GM21528 (cell line): Measurements from ENCODE around the gene PCBP3.
"Not testable (repeated sequence)": the region's sequence is repeated elsewhere in the genome, so short reads cannot be mapped to it uniquely, and the experiment has no call there.

Experiments used
- ATAC-seq: cut with Tn5 transposase; IDR thresholded peaks from one replicate; pipeline ENCODE4 v1.9.1; 2021; ENCODE audit warnings: mild to moderate bottlenecking, moderate library complexity; ENCODE audit not compliant: unreplicated experiment, low FRiP score

The PCBP3 gene

DNA sequence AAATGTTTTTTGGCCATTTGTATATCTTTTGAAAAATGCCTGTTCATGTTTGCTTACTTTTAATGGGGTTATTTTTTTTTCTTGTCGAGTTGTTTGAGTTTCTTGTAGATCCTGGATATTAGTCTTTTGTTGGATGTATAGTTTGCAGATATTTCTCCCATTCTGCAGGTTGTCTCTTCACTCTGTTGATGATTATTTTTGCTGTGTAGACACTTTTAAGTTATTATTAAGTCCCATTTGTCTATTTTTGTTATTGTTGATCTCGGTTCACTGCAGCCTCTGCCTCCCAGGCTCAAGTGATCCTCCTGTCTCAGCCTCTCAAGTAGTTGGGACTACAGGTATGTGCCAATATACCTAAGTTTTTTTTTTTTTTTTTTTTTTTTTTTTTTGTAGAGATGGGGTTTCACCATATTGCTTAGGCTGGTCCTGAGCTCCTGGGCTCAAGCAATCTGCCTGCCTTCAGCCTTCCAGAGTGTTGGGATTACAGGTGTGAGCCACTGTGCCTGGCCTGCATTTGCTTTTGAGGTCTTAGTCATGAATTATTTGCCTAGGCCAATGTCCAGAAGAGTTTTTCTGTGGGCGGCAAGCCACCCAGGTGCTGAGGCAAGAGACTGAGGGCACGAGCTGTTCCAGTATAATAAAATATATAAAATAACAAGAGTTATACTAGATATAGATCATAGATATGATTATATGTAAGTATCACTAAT lies 18.5 kb downstream of the PCBP3 start:
- ATAC-seq = not testable (repeated sequence)

DNA sequence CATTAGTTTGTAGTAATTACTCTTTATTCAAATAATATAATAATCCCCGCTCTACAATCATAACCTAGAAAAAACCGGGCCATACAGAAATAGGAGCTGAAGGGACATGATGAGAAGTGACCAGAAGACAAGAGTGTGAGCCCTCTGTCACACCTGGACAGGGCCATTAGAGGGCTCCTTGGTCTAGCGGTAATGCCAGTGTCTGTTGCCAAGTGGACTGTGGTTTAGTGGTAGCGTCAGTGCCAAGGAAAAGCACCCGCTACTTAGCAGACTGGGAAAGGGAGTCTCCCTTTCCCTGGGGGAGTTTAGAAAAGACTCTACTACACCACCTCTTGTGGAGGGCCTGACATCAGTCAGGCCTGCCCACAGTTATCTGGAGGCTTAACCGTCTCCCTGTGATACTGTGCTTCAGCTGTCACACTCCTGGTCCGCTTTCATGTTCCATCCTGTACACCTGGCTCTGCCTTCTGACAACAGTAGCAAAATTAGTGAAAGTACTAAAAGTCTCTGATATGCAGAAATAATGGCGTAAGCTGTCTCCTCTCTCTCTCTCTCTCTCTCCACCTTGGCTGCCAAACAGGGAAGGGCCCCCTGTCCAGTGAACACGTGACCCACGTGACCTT lies 19.2 kb downstream of the PCBP3 start:
- ATAC-seq = not testable (repeated sequence)

DNA sequence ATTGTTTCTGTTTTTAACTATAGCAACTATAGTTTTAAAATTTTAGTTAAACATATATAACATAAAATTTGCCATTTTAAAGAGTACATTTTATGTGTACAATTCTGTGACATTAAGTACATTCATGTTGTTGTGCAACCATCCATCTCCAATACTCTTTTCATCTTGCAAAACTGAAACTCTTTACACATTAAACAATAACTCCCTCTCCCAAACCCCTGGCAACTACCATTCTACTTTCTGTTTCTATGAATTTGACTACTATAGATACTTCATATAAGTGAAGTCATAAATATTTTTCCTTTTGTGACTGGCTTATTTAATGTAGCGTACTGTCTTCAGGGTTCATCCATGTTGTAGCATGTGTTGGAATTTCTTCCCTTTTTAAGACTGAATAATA lies 25.9 kb downstream of the PCBP3 start:
- ATAC-seq = no peak

DNA sequence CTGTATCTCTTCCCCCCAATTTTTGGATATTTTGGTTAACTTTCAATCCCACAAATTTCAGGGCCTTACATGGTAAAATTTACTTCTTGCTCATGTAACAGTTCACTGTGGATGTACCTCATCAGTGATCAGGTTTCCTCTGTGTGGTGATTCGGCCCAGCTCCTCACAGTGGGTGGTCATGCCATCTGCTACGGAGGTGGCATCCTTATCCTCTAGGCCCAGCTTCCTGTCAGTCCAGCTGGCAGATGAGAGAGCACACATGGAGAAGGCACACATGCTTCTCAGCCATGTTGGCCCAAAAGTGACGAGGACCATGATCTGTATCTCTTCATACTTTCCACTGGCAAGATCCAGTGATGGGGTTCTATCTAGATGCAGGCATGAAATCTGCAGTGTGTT lies 27.2 kb downstream of the PCBP3 start:
- no peak for ATAC-seq

DNA sequence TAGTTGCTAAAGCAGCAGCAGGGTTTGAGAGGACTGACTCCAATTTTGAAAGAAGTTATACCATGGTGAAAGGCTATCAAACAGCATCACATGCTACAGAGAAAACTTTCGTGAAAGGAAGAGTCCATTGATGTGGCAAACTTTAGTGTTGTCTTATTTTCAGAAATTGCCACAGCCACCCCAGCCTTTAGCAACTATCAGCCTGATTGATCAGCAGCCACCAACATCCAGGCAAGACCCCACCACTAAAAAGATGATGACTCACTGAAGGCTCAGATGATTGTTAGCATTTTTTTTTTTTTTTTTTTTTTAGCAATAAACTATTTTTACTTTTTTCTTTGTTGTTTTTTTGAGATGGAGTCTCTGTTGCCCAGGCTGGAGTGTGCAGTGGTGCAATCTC lies 35.3 kb downstream of the PCBP3 start:
- ATAC-seq = not testable (repeated sequence)

DNA sequence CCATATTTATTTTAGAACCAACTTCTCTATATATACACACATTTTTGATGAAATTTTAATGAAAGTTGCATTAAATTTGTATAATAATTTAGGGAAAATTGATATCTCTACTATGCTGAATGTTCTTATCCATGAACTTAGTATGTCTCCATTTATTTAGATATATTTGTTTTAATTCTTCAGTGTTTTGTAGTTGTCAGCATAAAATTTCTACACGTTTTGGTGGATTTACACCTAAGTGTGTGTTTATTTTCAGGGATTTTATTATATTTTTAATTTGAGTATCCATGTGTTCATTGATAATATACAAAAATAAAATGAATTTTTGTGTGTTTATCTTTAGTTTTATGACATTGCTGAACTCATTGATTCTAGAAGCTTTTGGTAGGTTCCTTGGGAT lies 36.7 kb downstream of the PCBP3 start:
- no peak for ATAC-seq

DNA sequence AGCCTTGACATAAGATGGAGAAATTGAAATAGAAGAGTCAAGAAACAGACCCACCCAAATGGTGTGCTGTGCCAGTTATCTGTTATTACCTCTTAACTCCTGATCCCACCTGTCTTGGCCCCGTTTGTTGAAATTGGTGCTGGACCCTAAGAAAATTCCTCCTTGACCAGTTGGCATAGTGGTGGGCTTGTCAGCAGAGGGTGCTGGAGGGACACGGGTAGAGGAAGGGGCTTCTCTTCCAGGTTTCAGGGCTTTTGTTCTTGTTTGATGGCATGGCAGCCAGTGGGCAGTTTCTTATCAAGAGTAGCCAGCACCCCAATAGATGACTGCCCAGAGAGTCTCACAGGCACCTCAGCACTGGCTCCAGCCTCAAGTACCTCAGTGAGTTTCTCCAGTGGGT lies 51.6 kb downstream of the PCBP3 start:
- ATAC-seq = no peak

DNA sequence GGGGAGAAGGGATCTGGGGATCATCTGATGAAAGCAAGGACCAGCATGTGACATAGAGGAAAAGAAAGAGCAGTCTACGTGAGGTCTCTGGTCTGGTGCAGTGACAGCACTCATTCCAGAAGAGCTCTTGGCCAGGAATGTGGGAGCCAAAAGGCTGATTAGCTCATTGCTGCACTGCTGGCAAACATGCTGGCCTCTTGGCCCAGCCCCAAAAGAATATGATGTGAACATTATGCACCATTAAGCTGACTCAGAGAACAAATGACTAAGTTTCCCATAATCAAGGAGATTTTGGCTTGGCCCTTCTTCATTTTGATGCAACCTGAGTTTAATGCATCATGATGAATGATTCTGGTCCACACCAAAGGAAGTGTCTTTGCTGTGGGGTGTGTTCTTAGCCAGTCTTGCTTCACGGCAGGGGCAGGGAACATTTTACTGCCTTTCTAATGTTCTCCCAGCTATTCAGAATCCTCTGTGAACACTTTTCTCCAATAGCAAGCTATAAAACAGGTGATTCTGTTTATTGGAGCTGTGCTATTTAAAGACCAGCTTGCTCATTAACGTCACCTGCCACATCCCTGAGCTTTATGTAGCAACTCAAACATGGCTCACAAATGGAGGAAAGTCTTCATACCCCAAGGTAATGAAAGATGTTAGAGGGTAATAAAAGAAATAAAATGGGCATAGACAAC lies 55.1 kb downstream of the PCBP3 start:
- no peak for ATAC-seq

DNA sequence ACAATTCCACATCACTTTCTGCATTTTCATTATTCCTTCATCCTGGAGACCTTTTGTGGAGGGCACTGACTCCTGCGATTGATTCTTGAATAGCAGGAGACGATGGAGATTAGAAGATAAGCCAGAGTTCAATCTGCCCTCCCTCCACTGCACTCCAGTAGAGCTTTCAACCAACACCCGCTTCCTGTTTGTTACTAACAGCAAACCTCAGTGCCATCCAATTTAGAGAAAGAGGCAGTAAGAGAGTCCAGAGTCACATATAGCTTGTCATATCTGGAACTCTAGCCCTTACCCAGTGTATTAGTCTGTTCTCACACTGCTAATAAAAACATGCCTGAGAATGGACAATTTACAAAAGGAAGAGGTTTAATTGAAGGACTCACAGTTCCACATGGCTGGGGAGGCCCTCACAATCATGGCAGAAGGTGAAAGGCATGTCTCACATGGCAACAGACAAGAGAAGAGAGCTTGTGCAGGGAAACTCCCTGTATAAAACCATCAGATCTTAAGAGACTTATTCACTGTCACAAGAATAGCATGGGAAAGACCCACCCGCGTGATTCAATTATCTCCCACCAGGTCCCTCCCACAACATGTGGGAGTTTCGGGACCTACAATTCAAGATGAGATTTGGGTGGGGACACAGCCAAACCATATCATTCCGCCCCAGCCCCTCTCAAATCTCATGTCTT lies 55.9 kb downstream of the PCBP3 start:
- no peak for ATAC-seq

DNA sequence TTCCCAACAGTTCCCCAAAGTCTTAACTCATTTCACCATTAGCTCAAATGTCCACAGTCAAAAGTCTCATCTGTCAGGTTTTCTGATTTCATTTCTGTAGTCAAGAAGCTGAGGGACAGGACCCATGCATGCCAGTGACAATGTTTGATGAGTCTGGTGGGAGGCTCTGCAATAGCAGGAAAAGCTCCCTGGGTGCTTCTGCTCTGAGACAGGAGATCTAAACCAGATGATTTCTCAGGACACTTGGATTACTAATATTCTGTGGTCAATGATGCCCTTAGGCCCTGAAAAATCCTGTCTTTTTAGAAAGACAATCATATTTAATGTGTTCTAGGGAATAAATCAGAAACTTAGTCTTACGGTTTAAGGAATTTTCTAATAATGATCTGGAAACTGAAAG lies 56.4 kb downstream of the PCBP3 start:
- ATAC-seq = no peak

DNA sequence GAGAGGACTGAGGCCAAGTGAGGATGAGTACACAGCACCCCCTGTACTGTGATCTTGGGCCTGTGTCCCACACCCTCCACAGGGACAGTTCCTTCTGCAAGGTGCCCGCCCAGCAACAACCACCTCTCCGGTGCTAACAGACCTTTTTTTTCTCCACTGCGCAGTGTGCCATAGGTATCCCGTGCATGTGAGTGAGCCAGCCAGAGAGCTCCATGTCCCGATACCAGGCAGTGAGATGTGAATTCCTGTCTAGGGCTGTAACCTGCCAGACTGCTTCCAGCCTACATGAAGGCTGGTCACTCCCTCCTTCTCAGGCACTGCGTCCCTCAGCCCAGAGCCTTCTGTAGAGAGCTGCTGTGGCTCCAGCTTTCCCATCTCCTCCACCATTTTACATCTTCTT lies 56.9 kb downstream of the PCBP3 start:
- ATAC-seq = no peak

DNA sequence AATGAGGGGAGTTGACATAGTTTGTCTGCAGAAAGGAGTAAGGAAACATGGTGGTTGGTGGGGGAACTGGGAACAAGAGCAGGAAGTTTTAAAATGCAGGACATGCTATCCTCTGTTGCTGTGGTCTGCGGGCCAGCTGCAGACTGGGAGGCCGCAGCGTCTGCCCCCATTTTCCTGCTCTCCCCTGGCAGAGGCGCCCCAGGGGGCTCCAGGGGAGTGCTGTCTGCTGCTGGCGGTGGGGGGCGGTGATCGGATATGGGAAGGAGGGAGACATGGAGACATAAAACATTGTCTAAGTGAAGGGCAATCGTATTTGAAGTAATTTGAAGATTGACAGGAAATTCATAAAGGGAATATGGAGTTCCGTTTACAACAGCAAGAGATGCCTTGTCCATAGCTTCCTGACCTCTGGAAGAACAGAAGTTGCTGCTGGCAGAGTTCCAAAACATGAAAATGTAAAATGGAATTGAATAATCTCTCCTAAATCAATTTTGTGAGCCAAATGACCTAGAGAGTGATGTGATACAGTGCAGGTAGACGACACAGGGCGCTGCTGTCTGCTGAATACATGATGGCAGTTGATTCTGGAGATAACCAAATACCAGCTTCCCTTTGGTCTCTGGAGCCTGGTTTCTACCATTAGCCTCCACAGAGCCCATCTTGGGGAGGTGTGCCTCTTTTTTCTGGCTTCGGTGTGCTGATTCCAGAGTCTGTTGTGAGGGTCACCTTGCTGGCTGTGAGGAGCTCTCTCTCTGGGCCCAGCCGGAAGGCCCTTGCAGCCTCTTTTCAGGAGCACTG lies 61.0 kb downstream of the PCBP3 start:
- ATAC-seq = no peak

DNA sequence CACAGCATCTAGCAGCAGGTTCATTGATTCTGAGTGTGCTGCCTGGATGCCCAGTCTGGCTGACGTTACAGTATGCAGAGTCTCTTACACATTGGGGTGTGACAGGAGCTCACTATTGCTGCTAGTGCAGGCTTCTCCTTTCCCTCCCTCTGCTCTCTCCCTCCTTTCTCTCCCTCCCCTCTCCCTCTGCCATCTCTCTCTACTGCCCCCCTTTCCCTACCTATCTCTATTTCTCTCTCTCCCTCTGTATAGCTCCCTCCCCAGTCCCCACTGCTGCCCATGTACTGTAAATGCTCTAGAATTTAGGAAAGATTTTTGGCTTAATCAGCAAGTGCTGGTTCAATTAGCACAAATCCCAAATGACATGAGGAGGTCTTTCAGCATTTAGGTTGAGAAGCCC lies 62.8 kb downstream of the PCBP3 start:
- no peak for ATAC-seq

DNA sequence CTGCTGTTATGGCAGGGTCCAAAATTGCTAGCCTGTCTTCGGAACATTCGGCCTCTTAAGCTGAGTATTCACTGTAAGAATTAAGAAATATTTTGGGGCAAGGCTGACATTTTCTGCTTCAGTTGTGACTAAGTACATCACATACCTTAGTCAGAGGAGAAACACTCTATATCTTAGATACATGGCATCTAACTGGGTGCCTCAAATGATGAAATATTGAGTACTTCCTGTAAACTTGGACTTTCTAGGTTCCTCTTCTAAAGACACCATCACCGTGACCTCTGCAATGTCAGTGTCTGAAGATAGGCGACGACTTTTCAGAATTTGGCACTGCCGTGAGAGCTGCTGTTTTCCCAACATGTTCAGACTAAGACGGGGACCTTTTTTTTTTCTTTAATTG lies 65.6 kb downstream of the PCBP3 start:
- ATAC-seq = no peak

DNA sequence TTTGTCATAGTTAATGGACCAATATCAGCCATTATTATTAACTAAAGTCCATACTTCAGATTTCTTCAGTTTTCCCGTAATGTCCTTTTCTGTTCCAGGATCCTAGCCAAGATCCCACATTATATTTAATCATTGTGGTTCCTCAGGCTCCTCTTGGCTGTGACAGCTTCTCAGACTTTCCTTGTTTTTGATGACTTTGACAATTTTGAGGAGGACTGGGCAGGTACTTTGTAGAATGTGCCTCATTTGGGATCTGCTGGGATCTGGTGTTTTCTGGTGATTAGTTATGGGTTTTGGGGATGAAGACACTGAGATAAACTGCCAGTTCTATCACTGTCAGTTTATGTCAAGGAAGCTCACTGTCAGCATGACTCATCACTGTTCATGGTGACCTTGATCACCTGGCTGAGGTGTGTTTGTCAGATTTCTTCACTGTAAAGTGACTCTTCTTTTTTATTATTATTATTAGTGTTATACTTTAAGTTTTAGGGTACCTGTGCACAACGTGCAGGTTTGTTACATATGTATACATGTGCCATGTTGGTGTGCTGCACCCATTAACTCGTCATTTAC lies 66.3 kb downstream of the PCBP3 start:
- ATAC-seq = no peak

DNA sequence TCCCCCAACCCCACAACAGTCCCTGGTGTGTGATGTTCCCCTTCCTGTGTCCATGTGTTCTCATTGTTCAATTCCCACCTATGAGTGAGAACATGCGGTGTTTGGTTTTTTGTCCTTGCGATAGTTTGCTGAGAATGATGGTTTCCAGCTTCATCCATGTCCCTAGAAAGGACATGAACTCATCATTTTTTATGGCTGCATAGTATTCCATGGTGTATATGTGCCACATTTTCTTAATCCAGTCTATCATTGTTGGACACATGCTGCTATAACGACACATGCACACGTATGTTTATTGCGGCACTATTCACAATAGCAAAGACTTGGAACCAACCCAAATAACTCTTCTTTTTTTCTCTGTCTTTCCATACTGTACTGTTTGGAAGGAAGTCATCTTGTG lies 66.8 kb downstream of the PCBP3 start:
- ATAC-seq = not testable (repeated sequence)

DNA sequence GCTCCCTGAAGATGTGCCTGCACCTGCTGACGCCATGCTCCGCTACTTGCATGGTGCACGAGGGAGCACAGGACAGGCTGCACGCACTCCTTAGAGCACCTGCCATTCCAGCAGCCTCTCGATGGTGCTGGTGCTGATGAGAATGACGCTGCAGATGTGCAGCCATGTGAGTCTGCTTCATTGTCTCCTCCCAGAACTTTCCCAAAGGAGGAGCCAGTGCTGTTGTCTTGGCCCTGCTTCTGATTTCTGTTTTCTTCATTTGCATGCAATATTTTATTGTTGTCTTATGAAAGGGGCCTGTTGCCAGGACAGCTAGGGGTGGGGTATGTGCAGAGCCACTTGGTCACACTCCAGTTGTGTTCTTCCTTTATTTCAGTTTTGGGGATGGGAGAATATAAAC lies 70.1 kb downstream of the PCBP3 start:
- no peak for ATAC-seq

DNA sequence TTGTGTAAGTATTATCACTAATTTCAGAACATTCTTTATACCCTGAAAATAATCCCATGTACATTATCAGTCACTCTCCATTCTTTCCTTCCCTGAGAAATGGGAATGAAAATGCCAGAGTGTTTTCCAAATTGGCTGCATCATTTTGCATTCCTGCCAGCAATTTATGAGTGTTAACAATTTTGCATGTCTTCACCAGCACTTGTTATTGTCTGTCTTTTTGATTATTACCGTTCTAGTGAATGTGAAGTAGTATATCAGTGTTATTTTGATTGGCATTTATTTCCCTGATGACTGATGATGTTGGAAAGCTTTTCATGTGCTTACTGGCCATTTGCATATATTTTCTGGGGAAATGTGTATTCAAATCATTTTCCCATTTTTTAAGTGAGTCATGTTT lies 71.9 kb downstream of the PCBP3 start:
- no peak for ATAC-seq

DNA sequence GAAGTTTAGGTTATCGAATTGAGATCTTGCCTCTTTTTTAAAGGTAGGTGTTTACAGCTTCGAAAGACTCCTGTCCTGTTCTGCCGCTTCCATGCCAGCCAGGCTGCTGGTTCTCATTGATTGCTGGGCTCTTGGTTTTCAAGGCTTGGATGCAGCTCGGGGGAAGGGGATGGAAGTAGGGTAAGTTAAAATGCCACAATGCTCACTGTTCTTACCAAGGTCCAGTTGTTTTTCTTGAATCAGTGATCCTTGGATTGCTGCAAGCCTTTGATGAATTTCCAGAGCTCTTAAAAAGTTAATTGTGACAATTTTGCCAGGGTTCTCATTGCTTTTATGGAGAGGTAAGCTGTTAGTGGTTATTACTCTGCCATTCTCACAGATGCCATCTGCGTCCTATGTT lies 74.9 kb downstream of the PCBP3 start:
- no peak for ATAC-seq

DNA sequence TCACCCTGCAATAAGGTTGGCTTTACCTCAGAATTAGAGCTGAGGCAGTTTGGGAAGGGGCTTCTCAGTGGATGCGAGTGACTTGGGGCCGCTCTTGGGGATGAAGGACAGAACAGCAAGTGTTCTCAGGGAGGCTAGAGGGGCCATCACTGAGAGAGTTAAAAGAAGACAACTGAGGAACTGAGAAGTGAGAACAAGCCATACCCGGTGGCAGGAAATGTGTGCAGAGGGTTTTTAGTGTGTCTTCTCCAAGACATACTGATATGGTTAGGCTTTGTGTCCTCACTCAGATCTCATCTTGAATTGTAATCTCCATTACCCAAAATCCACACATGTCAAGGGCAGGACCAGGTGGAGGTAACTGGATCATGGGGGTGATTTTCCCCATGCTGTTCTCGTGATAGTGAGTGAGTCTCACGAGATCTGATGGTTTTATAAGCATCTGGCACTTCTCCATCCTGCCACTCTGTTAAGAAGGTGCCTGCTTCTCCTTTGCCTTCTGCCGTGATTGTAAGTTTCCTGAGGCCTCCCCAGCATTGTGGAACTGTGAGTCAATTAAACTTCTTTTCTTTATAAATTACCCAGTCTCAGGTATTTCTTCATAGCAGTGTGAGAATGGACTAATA lies 75.8 kb downstream of the PCBP3 start:
- no peak for ATAC-seq
